H1 (cell line): ENCODE measurements around the gene DNAL1. TPM values are rescaled to one million over a fixed set of nuclear protein-coding genes. Genes with fewer than 3 reads are reported as not detected.

ENCODE experiments used
- KDM5A ChIP-seq: fragments of 200-600 bp; IDR thresholded peaks from 2 replicates; pipeline ENCODE4 v1.7.1; 2012; ENCODE audit warnings: mild to moderate bottlenecking, low read length, inconsistent platforms, mixed read lengths
- PHF8 ChIP-seq: fragments of 200-600 bp; sonication (generic); conservative IDR thresholded peaks from 2 replicates; pipeline ENCODE4 v1.7.1; 2012; ENCODE audit warnings: low read depth, mild to moderate bottlenecking, inconsistent platforms, low read length, moderate library complexity
- RBBP5 ChIP-seq: IDR thresholded peaks from 2 replicates; pipeline ENCODE4 v1.7.1; 2012; ENCODE audit warnings: low read depth, mild to moderate bottlenecking, inconsistent platforms, low read length, moderate library complexity, borderline replicate concordance
- RNF2 ChIP-seq: fragments of 200-900, 300-1000 bp; sonication (generic); IDR thresholded peaks from 2 replicates; pipeline ENCODE4 v1.7.1; 2016; ENCODE audit warnings: borderline replicate concordance, low read depth, mild to moderate bottlenecking, antibody characterized with exemption, low read length; ENCODE audit not compliant: poor library complexity, severe bottlenecking; ENCODE audit errors: missing control alignments
- SUZ12 ChIP-seq: fragments of 200-600 bp; sonication (generic); IDR thresholded peaks from 2 replicates; pipeline ENCODE4 v1.6.1; 2012; ENCODE audit warnings: mild to moderate bottlenecking, inconsistent platforms, low read length, moderate library complexity, mixed read lengths
- polyA plus RNA-seq, 7 experiments: library from polyadenylated mRNA; depleted of rRNA in 3 of 7; stranded (reverse) in 5 of 7; unstranded in 2 of 7; fragments of >200 nt in 5 of 7; fragments of 200-250 nt in 2 of 7; gene quantifications; 1 replicate in 5 of 7; 2 replicates in 1 of 7; 4 replicates in 1 of 7; pipeline versions ENCODE4 v1.2.1 to v1.2.3, GENCODE V29; 2011 to 2013; ENCODE audit warnings: missing spikeins in 2 of 7, mixed read lengths in 2 of 7
- total RNA-seq: library from RNA; stranded (reverse); fragmentation: NEBNext Ultra II Directional; extraction: Animal tissue kit (Norgen Biotek cat#: 25700); gene quantifications from 2 replicates; pipeline ENCODE4 v1.2.1, GENCODE V29; 2021

Gene DNAL1
- total and polyA plus RNA-seq, 2 of the 8 experiments (the other 6 are each of a cell fraction or from before 2014, with no cell fraction given), result 2.8 to 16.8 TPM

DNA sequence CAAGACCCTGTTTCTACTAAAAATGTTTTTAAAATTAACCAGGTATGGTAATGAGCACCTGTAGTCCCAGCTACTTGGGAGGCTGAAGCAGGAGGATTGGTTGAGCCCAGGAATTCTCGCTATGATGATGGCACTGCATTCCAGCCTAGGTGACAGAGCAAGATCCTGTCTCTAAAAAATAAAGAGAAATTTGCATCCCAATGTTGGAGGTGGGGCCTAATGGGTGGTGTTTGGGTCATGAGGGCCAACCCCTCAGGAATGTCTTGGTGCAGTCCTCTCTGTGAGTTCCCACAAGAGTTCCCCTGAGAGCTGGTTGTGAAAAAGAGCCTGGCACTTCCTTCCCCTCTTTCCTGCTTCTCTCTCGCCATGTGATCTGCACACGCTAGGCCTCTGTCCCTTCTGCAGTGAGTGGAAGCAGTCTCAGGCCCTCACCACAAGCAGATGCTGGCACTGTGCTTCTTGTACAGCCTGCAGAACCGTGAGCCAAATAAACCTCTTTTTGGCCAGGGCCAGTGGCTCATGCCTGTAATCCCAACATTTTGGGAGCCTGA lies 21.2 kb upstream of the DNAL1 start (continued):
- TF ChIP-seq KDM5A, result no peak
- no peak for TF ChIP-seq PHF8
- TF ChIP-seq RBBP5, result no peak
- no peak for TF ChIP-seq SUZ12
- no peak for TF ChIP-seq RNF2
- TF ChIP-seq, all 59 proteins: peak for 2
